DMS114 treated with DMSO at 0.1 percent for 48 hours (cell line): ENCODE data around the gene RAPSN.

Source experiments
- DNase-seq: peaks from one replicate; lab custom pipeline; 2025; ENCODE audit not compliant: unreplicated experiment; lab: John Stamatoyannopoulos, UW

RAPSN gene

GRCh38 chr11:47391077-47391583, 57.8 kb downstream of the RAPSN start:
- DNase-seq = no peak

DNA sequence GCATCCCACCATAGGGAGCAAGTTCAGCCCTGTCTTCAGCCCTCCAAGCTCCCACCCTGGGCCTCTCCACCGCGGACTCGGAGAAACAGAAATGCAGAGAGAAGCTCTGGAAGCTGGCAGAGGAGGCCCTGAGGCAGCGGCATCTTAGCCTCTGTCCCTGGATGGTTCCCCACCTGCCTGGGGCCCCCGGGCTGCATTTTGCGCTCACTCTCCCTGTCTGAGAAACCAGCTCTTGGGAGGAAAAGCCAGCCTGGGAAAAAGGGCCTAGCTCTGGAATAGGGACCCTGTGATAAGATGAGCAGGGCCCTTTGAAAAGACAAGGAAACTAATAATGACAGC, 58.5 kb downstream of the RAPSN start:
- DNase-seq = no peak

GRCh38 chr11:47389577-47390421, 59.1 kb downstream of the RAPSN start:
- no peak for DNase-seq

- no peak for DNase-seq
These were observed 60.0 kb downstream of the RAPSN start for GRCh38 chr11:47388697-47389576.

- no peak for DNase-seq
These were observed 60.8 kb downstream of the RAPSN start for GRCh38 chr11:47387944-47388696.
